Mesendoderm (in vitro differentiated cells): ENCODE results near the gene PTH1R.

Experiments
- DNase-seq: peaks from one replicate; pipeline ENCODE4 v3.0.0; 2013
- H2AK5ac ChIP-seq: 2 replicates; pipeline ENCODE4 v1.6.1; 2013; ENCODE audit warnings: low read length, inconsistent platforms
- H2BK120ac ChIP-seq: 2 replicates; pipeline ENCODE4 v1.6.1; 2013; ENCODE audit warnings: low read depth, mild to moderate bottlenecking, low read length, moderate library complexity, mixed read lengths
- H2BK15ac ChIP-seq: replicated peaks from 2 replicates; pipeline ENCODE4 v1.6.1; 2013; ENCODE audit warnings: low read depth, mild to moderate bottlenecking, moderate library complexity
- H2BK5ac ChIP-seq: 2 replicates; pipeline ENCODE4 v1.6.1; 2013; ENCODE audit warnings: low read length, inconsistent platforms
- H3K18ac ChIP-seq: 2 replicates; pipeline ENCODE4 v1.6.1; 2013; ENCODE audit warnings: mild to moderate bottlenecking, low read length, mixed read lengths
- H3K23ac ChIP-seq: one replicate; pipeline ENCODE4 v1.6.1; 2013; ENCODE audit warnings: low read length
- H3K27ac ChIP-seq: 2 replicates; pipeline ENCODE4 v1.5.1; 2013; ENCODE audit warnings: low read depth, mild to moderate bottlenecking, inconsistent platforms, low read length, moderate library complexity
- H3K27me3 ChIP-seq: 2 replicates; pipeline ENCODE4 v1.6.1; 2013; ENCODE audit warnings: low read length, control low read depth, mild to moderate bottlenecking, inconsistent platforms; ENCODE audit not compliant: insufficient read depth, poor library complexity
- H3K36me3 ChIP-seq: 2 replicates; pipeline ENCODE4 v1.6.1; 2013; ENCODE audit warnings: low read length, inconsistent platforms; ENCODE audit not compliant: control insufficient read depth, insufficient read depth
- H3K4ac ChIP-seq: one replicate; pipeline ENCODE4 v1.6.1; 2013; ENCODE audit warnings: low read depth, mild to moderate bottlenecking, low read length, moderate library complexity
- H3K4me1 ChIP-seq: 2 replicates; pipeline ENCODE4 v1.6.1; 2013; ENCODE audit warnings: low read depth, low read length, inconsistent platforms; ENCODE audit not compliant: control insufficient read depth
- H3K4me2 ChIP-seq: 2 replicates; pipeline ENCODE4 v1.6.1; 2013; ENCODE audit warnings: low read length
- H3K4me3 ChIP-seq: 2 replicates; pipeline ENCODE4 v1.5.1; 2013; ENCODE audit warnings: mild to moderate bottlenecking, low read length
- H3K56ac ChIP-seq: one replicate; pipeline ENCODE4 v1.6.1; 2013; ENCODE audit warnings: low read length
- H3K79me1 ChIP-seq: 2 replicates; pipeline ENCODE4 v1.6.1; 2013; ENCODE audit warnings: low read length, inconsistent platforms
- H3K79me2 ChIP-seq: 2 replicates; pipeline ENCODE4 v1.6.1; 2013; ENCODE audit warnings: mild to moderate bottlenecking, low read length; ENCODE audit not compliant: control insufficient read depth, insufficient read depth
- H3K9ac ChIP-seq: 2 replicates; pipeline ENCODE4 v1.6.1; 2013; ENCODE audit warnings: low read length, inconsistent platforms
- H4K5ac ChIP-seq: one replicate; pipeline ENCODE4 v1.6.1; 2013; ENCODE audit warnings: low read length
- H4K8ac ChIP-seq: one replicate; pipeline ENCODE4 v1.6.1; 2013; ENCODE audit warnings: low read depth, mild to moderate bottlenecking, control low read depth, low read length, moderate library complexity
- WGBS: extraction: QIAGEN DNeasy Blood & Tissue Kit; methylation state at CpG from one replicate; pipeline ENCODE4 v1.1.7; 2013; ENCODE audit warnings: low lambda C conversion rate, missing lambda C conversion rate; ENCODE audit not compliant: insufficient coverage; ENCODE audit errors: extremely low coverage; 5-methylcytosine and 5-hydroxymethylcytosine counted together

PTH1R gene

DNA sequence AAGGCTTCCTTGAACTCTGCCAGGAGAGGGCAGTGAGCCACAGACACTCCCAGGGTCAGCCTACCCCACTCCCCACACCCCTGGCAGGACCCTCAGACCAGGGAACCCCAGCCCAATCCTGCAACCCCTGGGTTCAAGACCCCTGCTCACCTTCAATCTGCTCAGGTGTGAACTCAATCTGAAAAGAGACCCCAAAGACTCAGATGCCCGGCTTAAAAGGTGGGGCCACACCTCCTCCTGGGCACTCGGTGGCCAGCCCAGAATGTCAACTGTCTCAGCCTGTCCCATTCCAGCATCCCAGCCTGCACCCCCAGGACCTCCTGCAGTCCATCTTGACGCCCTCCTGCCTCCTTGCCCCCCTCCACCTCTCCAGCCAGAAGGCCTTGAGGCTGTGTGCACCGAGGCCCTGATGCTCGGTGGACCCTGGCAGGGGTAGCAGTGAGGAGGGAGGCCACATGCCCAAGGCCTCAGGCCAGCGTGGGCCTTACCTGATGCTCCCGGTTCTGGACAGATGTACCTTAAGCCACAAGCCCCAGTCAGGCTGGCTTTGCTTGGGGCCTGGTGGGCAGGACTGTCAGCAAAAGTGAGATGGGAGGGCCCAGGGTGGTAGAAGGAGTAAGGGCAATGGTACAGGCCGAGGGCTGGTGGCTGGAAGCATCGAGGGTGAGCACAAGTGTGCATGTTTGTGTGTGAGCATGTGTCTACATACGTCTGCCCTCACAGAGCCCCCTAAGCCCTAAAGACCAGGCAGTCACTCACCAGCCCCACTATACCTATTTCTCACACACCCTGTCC is 16.5 kb upstream of the PTH1R start:
- Histone ChIP-seq H3K27me3 (no peaks in the 10 kb centered on the region), H3K4ac (no peak overlapping the region), H4K5ac (no peak overlapping the region), H3K79me1 (no peaks in the 10 kb centered on the region), H2BK120ac (no peak overlapping the region), H3K4me1 (no peaks in the 10 kb centered on the region), H3K27ac (no peak overlapping the region), H3K4me3 (no peak overlapping the region), H3K23ac (no peak overlapping the region), H4K8ac (no peak overlapping the region), H3K18ac (no peak overlapping the region), H3K36me3 (no peaks in the 10 kb centered on the region), H2AK5ac (no peak overlapping the region), H3K56ac (no peak overlapping the region), H3K9ac (no peak overlapping the region), H2BK15ac (no peak overlapping the region), H3K4me2 (no peak overlapping the region), H3K79me2 (no peaks in the 10 kb centered on the region), H2BK5ac (no peak overlapping the region)
- WGBS = no CpG with 5 or more reads among the region's 10 CpGs
- no peak for DNase-seq

DNA sequence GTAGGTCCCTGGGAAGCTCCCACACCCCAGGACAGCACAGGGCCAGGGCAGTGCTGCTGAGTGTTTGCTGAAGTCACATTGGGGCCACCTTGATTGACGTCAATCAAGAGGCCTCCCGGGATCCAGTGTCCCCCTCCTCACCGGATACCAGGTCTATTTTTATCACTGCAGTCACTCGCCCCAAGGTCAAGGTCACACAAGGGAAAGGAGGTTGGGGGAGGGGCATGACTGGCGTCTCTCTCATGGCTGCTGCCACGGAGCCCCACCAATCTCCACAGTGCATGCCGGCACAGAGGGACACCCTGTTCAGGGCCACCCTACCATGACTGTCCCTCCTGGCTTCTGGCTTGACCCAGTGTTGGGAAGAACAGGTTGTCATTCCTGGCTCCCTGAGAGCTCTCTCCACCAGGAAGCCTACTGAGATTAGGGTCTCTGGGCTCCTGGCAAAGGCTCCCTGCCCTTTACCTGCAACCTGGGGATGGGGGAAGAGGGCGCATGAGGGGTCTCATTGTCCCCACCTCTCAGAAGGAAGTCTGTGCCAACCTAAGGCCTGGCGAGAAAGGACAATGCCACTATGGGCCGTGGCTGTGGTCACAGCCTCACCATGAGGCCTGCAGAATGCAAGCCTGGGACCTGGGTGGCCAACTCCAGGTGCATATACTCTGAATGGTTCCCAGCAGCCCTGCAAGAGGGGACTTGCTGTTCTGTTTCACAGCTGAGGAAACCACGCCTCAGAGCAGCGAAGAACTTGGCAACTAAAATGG is 15.7 kb upstream of the PTH1R start:
- H3K4ac ChIP-seq = no peak overlapping the region
- no peak overlapping the region for H3K27ac ChIP-seq
- H3K18ac ChIP-seq = no peak overlapping the region
- no peak overlapping the region for H3K23ac ChIP-seq
- H3K56ac ChIP-seq = no peak overlapping the region
- H4K8ac ChIP-seq = no peak overlapping the region
- H3K36me3 ChIP-seq = no peaks in the 10 kb centered on the region
- H3K79me1 ChIP-seq = no peaks in the 10 kb centered on the region
- no CpG with 5 or more reads among the region's 12 CpGs for WGBS
- no peak overlapping the region for H2BK120ac ChIP-seq
- no peak overlapping the region for H2AK5ac ChIP-seq
- H3K4me2 ChIP-seq = no peak overlapping the region
- no peak overlapping the region for H2BK5ac ChIP-seq
- no peaks in the 10 kb centered on the region for H3K4me1 ChIP-seq
- H3K79me2 ChIP-seq = no peaks in the 10 kb centered on the region
- no peak overlapping the region for H3K9ac ChIP-seq
- H4K5ac ChIP-seq = no peak overlapping the region
- no peak overlapping the region for H2BK15ac ChIP-seq
- H3K27me3 ChIP-seq = no peaks in the 10 kb centered on the region
- DNase-seq = no peak
- H3K4me3 ChIP-seq = no peak overlapping the region

DNA sequence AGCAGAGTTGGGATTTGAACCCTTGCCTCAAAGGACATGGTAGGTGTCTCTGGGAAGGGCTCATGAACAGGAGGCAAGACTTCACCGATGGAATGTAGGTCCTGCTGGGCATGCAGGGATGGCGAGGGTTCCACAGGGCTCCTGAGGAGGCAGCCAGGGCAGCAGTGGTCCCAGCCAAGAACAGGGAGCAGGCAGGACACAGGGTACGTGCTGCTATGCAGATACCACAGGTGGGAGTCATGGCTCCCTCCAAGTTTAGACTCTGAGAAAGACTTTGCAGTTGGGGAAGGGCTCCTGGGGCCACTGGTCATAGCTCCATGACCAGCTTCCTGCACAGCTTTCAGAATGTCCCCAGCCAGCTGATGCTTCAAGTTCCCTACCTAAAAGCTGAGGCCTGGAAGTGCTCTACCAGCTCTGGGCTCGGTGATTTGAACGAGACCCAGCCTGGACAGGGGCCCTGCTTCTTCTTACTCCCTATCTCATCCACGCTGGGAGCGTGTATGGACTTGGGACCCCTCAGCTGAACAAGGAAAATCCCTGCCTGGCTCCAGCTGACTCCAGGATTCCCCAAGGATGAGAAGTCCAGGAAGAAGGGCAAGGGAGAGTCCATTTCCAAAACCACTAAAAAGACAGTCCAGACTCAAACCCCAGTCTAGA is 15.0 kb upstream of the PTH1R start:
- no CpG with 5 or more reads among the region's 7 CpGs for WGBS
- no peak for DNase-seq

GRCh38 chr3:46863261-46863782 is 14.2 kb upstream of the PTH1R start, which contains the start of gene MYL3:
Gene MYL3, minus strand, starts transcription at chr3:46863444. Its CDS starts 54 bp downstream, at chr3:46863390.
- H3K23ac ChIP-seq = no peak within 1 kb of the TSS
- no peak within 1 kb of the TSS for H2BK5ac ChIP-seq
- H3K79me2 ChIP-seq = no peaks in the 10 kb centered on the region
- no peak for DNase-seq
- H3K4me1 ChIP-seq = no peaks in the 10 kb centered on the region
- no peak within 1 kb of the TSS for H3K4me2 ChIP-seq
- H3K56ac ChIP-seq = peak within 1 kb of the TSS; percentile 7
- no peak within 1 kb of the TSS for H2BK15ac ChIP-seq
- H2BK120ac ChIP-seq = no peak within 1 kb of the TSS
- no peaks in the 10 kb centered on the region for H3K36me3 ChIP-seq
- no peak within 1 kb of the TSS for H3K4ac ChIP-seq
- H3K18ac ChIP-seq = no peak within 1 kb of the TSS
- no CpG with 5 or more reads among the region's 7 CpGs for WGBS
- H3K27ac ChIP-seq = no peak within 1 kb of the TSS
- H2AK5ac ChIP-seq = no peak within 1 kb of the TSS
- H3K4me3 ChIP-seq = no peak within 1 kb of the TSS
- no peak within 1 kb of the TSS for H4K5ac ChIP-seq
- no peak within 1 kb of the TSS for H4K8ac ChIP-seq
- H3K9ac ChIP-seq = no peak within 1 kb of the TSS
- no peaks in the 10 kb centered on the region for H3K79me1 ChIP-seq
- H3K27me3 ChIP-seq = no peaks in the 10 kb centered on the region

More for the DNA sequence above, 15.0 kb upstream of the PTH1R start:
- no peak overlapping the region for H3K56ac ChIP-seq
- no peak overlapping the region for H2BK5ac ChIP-seq
- H3K36me3 ChIP-seq = no peaks in the 10 kb centered on the region
- H3K4me1 ChIP-seq = no peaks in the 10 kb centered on the region
- no peak overlapping the region for H3K23ac ChIP-seq
- H3K79me2 ChIP-seq = no peaks in the 10 kb centered on the region
- no peak overlapping the region for H3K4ac ChIP-seq
- no peak overlapping the region for H2BK15ac ChIP-seq
- H3K79me1 ChIP-seq = no peaks in the 10 kb centered on the region
- no peak overlapping the region for H3K18ac ChIP-seq
- H3K4me2 ChIP-seq = no peak overlapping the region
- H4K8ac ChIP-seq = no peak overlapping the region
- H4K5ac ChIP-seq = no peak overlapping the region
- H2BK120ac ChIP-seq = no peak overlapping the region
- H2AK5ac ChIP-seq = no peak overlapping the region
- H3K27ac ChIP-seq = no peak overlapping the region
- H3K4me3 ChIP-seq = no peak overlapping the region
- no peak overlapping the region for H3K9ac ChIP-seq
- H3K27me3 ChIP-seq = no peaks in the 10 kb centered on the region

DNA sequence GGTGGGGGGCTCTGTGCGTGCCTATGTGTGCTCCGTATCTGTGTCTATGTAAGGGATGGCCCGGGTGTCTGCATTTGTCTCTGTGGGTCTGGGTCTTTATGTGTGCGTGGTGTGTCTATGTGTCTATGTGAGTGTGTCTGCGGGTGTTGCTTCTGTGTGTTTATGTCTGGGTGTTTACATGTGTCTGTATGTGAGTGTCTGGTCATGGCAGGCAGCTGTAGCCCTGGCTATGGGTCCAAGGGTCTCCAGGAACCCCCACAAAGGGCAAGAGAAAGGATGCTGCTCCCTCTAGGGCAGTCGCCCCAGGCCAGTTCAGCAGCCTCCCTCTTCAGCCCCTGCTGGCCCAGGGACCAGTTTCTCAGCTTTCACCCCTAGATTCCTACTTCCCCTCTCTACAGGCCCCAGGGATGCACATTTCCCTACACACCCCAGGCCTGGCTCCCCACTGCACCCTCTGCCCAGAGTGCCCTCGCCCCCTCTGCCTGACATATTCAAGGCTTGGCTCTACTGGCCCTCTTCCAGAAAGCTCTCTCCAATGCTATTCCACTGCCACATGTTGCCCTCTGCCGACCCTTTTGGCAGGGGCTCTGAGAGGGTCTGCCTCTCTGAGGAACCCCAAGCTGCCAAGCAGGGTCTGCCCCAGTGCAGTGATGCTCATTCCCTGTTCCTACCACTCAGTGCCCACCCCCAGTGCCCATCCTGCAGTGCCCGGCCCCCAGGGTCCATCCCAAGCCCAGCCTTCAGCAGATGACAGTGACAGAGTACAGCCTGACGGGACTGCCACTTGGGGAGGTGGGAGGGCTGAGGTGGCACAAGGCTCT is 13.2 kb upstream of the PTH1R start:
- Histone ChIP-seq H3K27me3 (no peaks in the 10 kb centered on the region), H2BK15ac (no peak overlapping the region), H3K4me3 (no peak overlapping the region), H3K4ac (no peak overlapping the region), H3K9ac (no peak overlapping the region), H3K79me1 (no peaks in the 10 kb centered on the region), H3K23ac (no peak overlapping the region), H3K27ac (no peak overlapping the region), H3K79me2 (no peaks in the 10 kb centered on the region), H3K56ac (peak overlapping the region; percentile 7), H3K36me3 (no peaks in the 10 kb centered on the region), H2AK5ac (no peak overlapping the region), H2BK120ac (no peak overlapping the region), H3K18ac (no peak overlapping the region), H4K8ac (no peak overlapping the region), H3K4me2 (no peak overlapping the region), H3K4me1 (no peaks in the 10 kb centered on the region), H4K5ac (no peak overlapping the region), H2BK5ac (no peak overlapping the region)
- WGBS = no CpG with 5 or more reads among the region's 10 CpGs
- no peak for DNase-seq
